Measurements from ENCODE around the gene DNAJC4. TPM values are rescaled to one million over a fixed set of nuclear protein-coding genes. Genes with fewer than 3 reads are reported as not detected.

The DNAJC4 gene
- total and polyA plus RNA-seq, 2 of the 8 experiments (the other 6 are each of a cell fraction or from before 2014, with no cell fraction given) = 14.6 to 31.0 TPM

- no peak overlapping the region for H4K91ac ChIP-seq (replicated peaks; ENCODE audit: insufficient read length, low read length)
- H3K27me3 ChIP-seq (replicated peaks in 1 of 4; ENCODE audit: control insufficient read depth in 3 of 4, extremely low read depth in 1 of 4, insufficient read depth in 3 of 4, low read length in 3 of 4) = no peaks in the 10 kb centered on the region
- H3K79me2 ChIP-seq (ENCODE audit: control insufficient read depth in 1 of 2, insufficient read depth in 2 of 2, low read length in 2 of 2) = no peaks in the 10 kb centered on the region
- no peak overlapping the region for H3K18ac ChIP-seq (ENCODE audit: extremely low read depth, low read length)
- H2BK20ac ChIP-seq (ENCODE audit: low read length) = no peak overlapping the region
- POLR2A ChIA-PET (ENCODE audit: partially characterized antibody) = interaction anchor here (1.0 to 14.1 kb wide), 8 partner anchors 11 to 49 kb away, joined by 3 to 253 read pairs (median 4); partner anchors contain the start of genes FERMT3, PLCB3 and STIP1
- CTCF ChIA-PET (ENCODE audit: partially characterized antibody) = interaction anchor here (1.1 to 2.8 kb wide), 4 partner anchors 9 to 32 kb away, joined by 4 to 19 read pairs (median 6); partner anchors contain the start of genes FERMT3 and PLCB3
- no peak overlapping the region for H4K8ac ChIP-seq (ENCODE audit: extremely low read depth, insufficient read depth, low read length)
- H2BK5ac ChIP-seq (ENCODE audit: low read depth, low read length) = no peak overlapping the region
- H3K9me3 ChIP-seq (ENCODE audit: insufficient read depth in 2 of 2, low read depth in 1 of 2, low read length in 1 of 2) = no peaks in the 10 kb centered on the region
- no peak overlapping the region for H3K9ac ChIP-seq (replicated peaks in 1 of 4; ENCODE audit: extremely low read depth in 1 of 4, low read depth in 3 of 4, low read length in 3 of 4)
- H4K5ac ChIP-seq (ENCODE audit: insufficient read length, low read depth, low read length) = no peak overlapping the region
- DNase-seq (ENCODE audit: low read depth in 1 of 2, low spot score in 2 of 2) (no peak), FAIRE-seq (no peak)
- H3K23ac ChIP-seq (ENCODE audit: insufficient read length) = no peak overlapping the region
- peaks cover under 1% of the 10 kb centered on the region; the same call in 1 of the 2 replicates for H3K23me2 ChIP-seq (ENCODE audit: low read depth, low read length)
- H3K4me2 ChIP-seq (ENCODE audit: insufficient read depth in 1 of 2, low read depth in 2 of 2, low read length in 2 of 2) = no peak overlapping the region
- no peak overlapping the region for H3K56ac ChIP-seq (replicated peaks; ENCODE audit: insufficient read length, low read depth, low read length)
- H4K20me1 ChIP-seq (replicated peaks in 1 of 2; ENCODE audit: control insufficient read depth in 1 of 2, insufficient read depth in 2 of 2, low read length in 2 of 2) = peaks cover 2 to 13% of the 10 kb centered on the region in 2 experiments
- no peak overlapping the region for H2BK12ac ChIP-seq (ENCODE audit: low read depth, low read length)
- H3K4ac ChIP-seq (replicated peaks; ENCODE audit: insufficient read length, low read depth, low read length) = no peak overlapping the region
- WGBS, 2 experiments (ENCODE audit: extremely low coverage in 1 of 2, insufficient coverage in 1 of 2, insufficient read length in 1 of 2, insufficient replicate concordance in 2 of 2, low coverage in 1 of 2, low lambda C conversion rate in 2 of 2, missing lambda C conversion rate in 1 of 2) = 96% methylated on average over 17 of the region's 17 CpGs; no CpG with 5 or more reads in 1 of the 2 experiments
- H2AK5ac ChIP-seq (ENCODE audit: low read depth, low read length) = no peak overlapping the region
- peaks cover 0 to 3% (median 2%) of the 10 kb centered on the region in 4 experiments; a peak in 4 of 7 replicates for H3K4me1 ChIP-seq (replicated peaks in 1 of 4; ENCODE audit: control insufficient read depth in 3 of 4, insufficient read depth in 4 of 4, low read length in 3 of 4)
- H2AFZ ChIP-seq (ENCODE audit: low read length) = no peak overlapping the region
- H3K27ac ChIP-seq (ENCODE audit: low read depth, low read length) = no peak overlapping the region
- H2BK120ac ChIP-seq (replicated peaks; ENCODE audit: low read depth, low read length) = no peak overlapping the region
- peaks cover 0 to 9% (median 5%) of the 10 kb centered on the region in 4 experiments; a peak in 4 of 8 replicates for H3K36me3 ChIP-seq (ENCODE audit: control insufficient read depth in 2 of 4, insufficient read depth in 4 of 4, low read length in 3 of 4)
- no peak overlapping the region for H2BK15ac ChIP-seq (ENCODE audit: low read length)
- TF ChIP-seq JUN (IDR thresholded peaks at IDR 0.05; ENCODE audit: low read depth, low read length) (no peak), GTF2F1 (IDR thresholded peaks at IDR 0.05; ENCODE audit: borderline replicate concordance, low read depth, low read length) (no peak), PHF8 (conservative IDR thresholded peaks at IDR 0.05; ENCODE audit: low read depth, low read length) (no peak), NANOG (IDR thresholded peaks at IDR 0.05; ENCODE audit: insufficient read depth, low read depth, low read length, poor library complexity, severe bottlenecking) (no peak), TAF7 (optimal IDR thresholded peaks at IDR 0.05; ENCODE audit: borderline replicate concordance, low read depth, low read length) (no peak), FOSL1 (IDR thresholded peaks at IDR 0.05; ENCODE audit: insufficient read depth, low read depth, low read length) (no peak), TCF12 (IDR thresholded peaks at IDR 0.05; ENCODE audit: low read depth, low read length) (no peak), JUND (IDR thresholded peaks at IDR 0.05; ENCODE audit: low read length) (no peak), TEAD4 (IDR thresholded peaks at IDR 0.05; ENCODE audit: low read depth, low read length) (no peak), YY1 (IDR thresholded peaks at IDR 0.05; ENCODE audit: low read depth, low read length) (no peak), EP300 (IDR thresholded peaks at IDR 0.05; ENCODE audit: borderline replicate concordance in 1 of 2, low read depth in 2 of 2, low read length in 2 of 2) (no peak), BACH1 (IDR thresholded peaks at IDR 0.05; ENCODE audit: low read length) (no peak), SAP30 (IDR thresholded peaks at IDR 0.05; ENCODE audit: insufficient read depth, insufficient replicate concordance, low read length) (no peak), RFX5 (IDR thresholded peaks at IDR 0.05; ENCODE audit: borderline replicate concordance, low read depth, low read length) (no peak)
- no peak overlapping the region for H3K4me3 ChIP-seq (ENCODE audit: extremely low read depth in 1 of 4, insufficient read depth in 2 of 4, low read depth in 3 of 4, low read length in 4 of 4)
- H3K79me1 ChIP-seq (ENCODE audit: low read depth, low read length) = no peaks in the 10 kb centered on the region
- no peak overlapping the region for H3K14ac ChIP-seq (ENCODE audit: insufficient read length)
Observed at GRCh38 chr11:64220271-64220670, 10.1 kb upstream of the DNAJC4 start.

Measured in H1 (cell line).